HepG2 (cell line): ENCODE results near the gene MRPS21. TPM values are rescaled to one million over a fixed set of nuclear protein-coding genes. Genes with fewer than 3 reads are reported as not detected.

Experiments used
- ARHGAP35 ChIP-seq: sonication (generic); formaldehyde crosslinking; IDR thresholded peaks from 2 replicates; pipeline ENCODE4 v1.9.0; 2022; ENCODE audit warnings: mild to moderate bottlenecking, inconsistent platforms, moderate library complexity, missing genetic modification reagents, borderline replicate concordance
- CSRNP2 ChIP-seq: sonication (generic); formaldehyde crosslinking; conservative IDR thresholded peaks from 2 replicates; pipeline ENCODE4 v1.8.0; 2022; ENCODE audit warnings: low read depth, missing genetic modification reagents
- DMAP1 ChIP-seq: IDR thresholded peaks from 2 replicates; pipeline ENCODE4 v1.6.1; 2016
- FOXA1 ChIP-seq, 2 experiments: fragments of 450-650 bp in 1 of 2; sonication (generic) in 1 of 2; formaldehyde crosslinking in 1 of 2; IDR thresholded peaks; 2 replicates each; pipeline versions ENCODE4 v1.4.0 to v1.6.1; 2016 to 2020; ENCODE audit warnings: missing genetic modification reagents in 1 of 2
- FOXK1 ChIP-seq: sonication (generic); formaldehyde crosslinking; IDR thresholded peaks from 2 replicates; pipeline ENCODE4 v1.4.0; 2020; ENCODE audit warnings: low read depth, missing genetic modification reagents, borderline replicate concordance
- GATAD2A ChIP-seq: IDR thresholded peaks from 2 replicates; pipeline ENCODE4 v1.6.1; 2016
- HCFC1 ChIP-seq: fragments of 150-350 bp; IDR thresholded peaks from 2 replicates; pipeline ENCODE4 v1.6.1; 2014; ENCODE audit warnings: low read depth, low read length
- MAFF ChIP-seq: IDR thresholded peaks from 2 replicates; pipeline ENCODE4 v1.6.1; 2011; ENCODE audit warnings: low read depth, low read length, improper control_type of control experiment
- MEF2D ChIP-seq: sonication (generic); formaldehyde crosslinking; IDR thresholded peaks from 2 replicates; pipeline ENCODE4 v1.5.1; 2020; ENCODE audit warnings: mild to moderate bottlenecking, missing genetic modification reagents
- PHF5A ChIP-seq: IDR thresholded peaks from one replicate; pipeline ENCODE4 v1.6.1; 2018; ENCODE audit warnings: low read depth, missing genetic modification reagents; ENCODE audit not compliant: unreplicated experiment
- SOX6 ChIP-seq, 2 experiments: fragments of 450-650 bp in 1 of 2; sonication (generic) in 1 of 2; formaldehyde crosslinking in 1 of 2; IDR thresholded peaks; 2 replicates each; pipeline versions ENCODE4 v1.4.0 to v1.6.1; 2017 to 2020; ENCODE audit warnings: antibody characterized with exemption in 1 of 2, mild to moderate bottlenecking in 1 of 2, missing genetic modification reagents in 1 of 2
- THRA ChIP-seq: sonication (generic); formaldehyde crosslinking; IDR thresholded peaks from 2 replicates; pipeline ENCODE4 v1.4.0; 2020; ENCODE audit warnings: missing genetic modification reagents, borderline replicate concordance
- TOE1 ChIP-seq: sonication (generic); formaldehyde crosslinking; IDR thresholded peaks from 2 replicates; pipeline ENCODE4 v1.4.0; 2020; ENCODE audit warnings: mild to moderate bottlenecking, missing genetic modification reagents
- ZFP41 ChIP-seq: sonication (generic); formaldehyde crosslinking; IDR thresholded peaks from 2 replicates; pipeline ENCODE4 v1.4.0; 2020; ENCODE audit warnings: mild to moderate bottlenecking, missing genetic modification reagents, borderline replicate concordance
- ZNF609 ChIP-seq: sonication (generic); formaldehyde crosslinking; IDR thresholded peaks from 2 replicates; pipeline ENCODE4 v1.4.0; 2020; ENCODE audit warnings: mild to moderate bottlenecking, missing genetic modification reagents, borderline replicate concordance
- ZNF619 ChIP-seq: sonication (generic); formaldehyde crosslinking; IDR thresholded peaks from 2 replicates; pipeline ENCODE4 v1.4.0; 2020; ENCODE audit warnings: mild to moderate bottlenecking, missing genetic modification reagents
- ZNF790 ChIP-seq: sonication (generic); formaldehyde crosslinking; IDR thresholded peaks from 2 replicates; pipeline ENCODE4 v1.8.0; 2022; ENCODE audit warnings: missing genetic modification reagents, mild to moderate bottlenecking, borderline replicate concordance
- polyA plus RNA-seq, 8 experiments: library from polyadenylated mRNA; depleted of rRNA in 3 of 8; stranded (reverse) in 7 of 8; unstranded in 1 of 8; fragments of >200 nt; fragmentation: Illumina TruSeq in 4 of 8; extraction: Trizol in 4 of 8; gene quantifications; 2 replicates each; pipeline versions ENCODE4 v1.2.1 to v1.2.3, GENCODE V29; 2011 to 2016; ENCODE audit warnings: low read depth in 4 of 8, missing spikeins in 1 of 8, mixed read lengths in 1 of 8; ENCODE audit not compliant: insufficient read depth in 1 of 8
- total RNA-seq, 5 experiments: library from RNA; depleted of rRNA; stranded (reverse); fragments of >200 nt; fragmentation: Illumina TruSeq; extraction: Trizol; gene quantifications; 2 replicates each; pipeline ENCODE4 v1.2.3, GENCODE V29; 2016; ENCODE audit warnings: low read depth in 1 of 5
- TF ChIP-seq, protein P1 (sequence below): sonication (generic); formaldehyde crosslinking; IDR thresholded peaks from 2 replicates; pipeline ENCODE4 v1.8.1; 2022; ENCODE audit warnings: mild to moderate bottlenecking, missing genetic modification reagents

MRPS21 gene
- total and polyA plus RNA-seq, 2 of the 13 experiments (the other 11 are each of a cell fraction or from before 2014, with no cell fraction given): 59.4 to 64.2 TPM

- TF ChIP-seq ARHGAP35 (peak; percentile 27; the same call in 1 of the 2 replicates), DMAP1 (CRISPR knock-in tag) (peak; percentile 92), ZNF619 (CRISPR knock-in tag) (no peak), ZNF609 (CRISPR knock-in tag) (no peak), HCFC1 (peak; percentile 66), GATAD2A (CRISPR knock-in tag) (peak; percentile 49), TOE1 (CRISPR knock-in tag) (0 out of 2 replicates have a peak, but pooled peaks have one; percentile 71), MAFF (peak; percentile 54), SOX6 (IDR thresholded peaks at IDR 0.05) (no peak), SOX6 (CRISPR knock-in tag; IDR thresholded peaks at IDR 0.05) (peak; percentile 57; the same call in 1 of the 2 replicates), CSRNP2 (CRISPR knock-in tag) (no peak), PHF5A (CRISPR knock-in tag) (no peak), FOXK1 (peak; percentile 96), FOXA1 (IDR thresholded peaks at IDR 0.05) (no peak), FOXA1 (CRISPR knock-in tag; IDR thresholded peaks at IDR 0.05) (peak; percentile 68), ZFP41 (CRISPR knock-in tag) (no peak), THRA (CRISPR knock-in tag) (peak; percentile 21; the same call in 1 of the 2 replicates), ZNF790 (0 out of 2 replicates have a peak, but pooled peaks have one; percentile 14), MEF2D (peak; percentile 83)
- TF ChIP-seq, protein P1, sequence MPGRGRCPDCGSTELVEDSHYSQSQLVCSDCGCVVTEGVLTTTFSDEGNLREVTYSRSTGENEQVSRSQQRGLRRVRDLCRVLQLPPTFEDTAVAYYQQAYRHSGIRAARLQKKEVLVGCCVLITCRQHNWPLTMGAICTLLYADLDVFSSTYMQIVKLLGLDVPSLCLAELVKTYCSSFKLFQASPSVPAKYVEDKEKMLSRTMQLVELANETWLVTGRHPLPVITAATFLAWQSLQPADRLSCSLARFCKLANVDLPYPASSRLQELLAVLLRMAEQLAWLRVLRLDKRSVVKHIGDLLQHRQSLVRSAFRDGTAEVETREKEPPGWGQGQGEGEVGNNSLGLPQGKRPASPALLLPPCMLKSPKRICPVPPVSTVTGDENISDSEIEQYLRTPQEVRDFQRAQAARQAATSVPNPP (CRISPR knock-in tag): 0 out of 2 replicates have a peak, but pooled peaks have one; percentile 53
Measured at GRCh38 chr1:150293433-150294253, at the start of gene MRPS21 (continued).
